Erythroblast (primary cell): ENCODE measurements around the gene GUSB.

Experiments used
- GATA1 ChIP-seq: IDR thresholded peaks from 2 replicates; pipeline ENCODE4 v1.6.1; 2011; ENCODE audit warnings: low read depth, mild to moderate bottlenecking, control low read depth, low read length, moderate library complexity
- POLR2A ChIP-seq: IDR thresholded peaks from 2 replicates; pipeline ENCODE4 v1.6.1; 2011; ENCODE audit warnings: mild to moderate bottlenecking, low read length

- TF ChIP-seq POLR2A (no peak), GATA1 (no peak)
These were observed 7.7 kb downstream of the GUSB start for GRCh38 chr7:65974191-65974801.
